ENCODE results near the gene LRRN3. TPM values are rescaled to one million over a fixed set of nuclear protein-coding genes. Genes with fewer than 3 reads are reported as not detected.
A peak's percentile ranks its signal among the peaks of the same experiment; 100 is the strongest.

LRRN3 gene
- total RNA-seq, 1 experiment from 2014 or later = not detected

- no peaks in the 10 kb centered on the region for H3K27me3 Mint-ChIP-seq (ENCODE audit: insufficient read depth, unreplicated experiment)
- H3K4me1 Mint-ChIP-seq (ENCODE audit: insufficient read depth, unreplicated experiment) = peaks cover 7% of the 10 kb centered on the region
- no peak overlapping the region for H3K4me3 Mint-ChIP-seq (ENCODE audit: unreplicated experiment)
- BruUV-seq (replicated peaks) = no TSS peak
- H3K9me3 Mint-ChIP-seq (ENCODE audit: unreplicated experiment) = no peaks in the 10 kb centered on the region
- CTCF ChIA-PET = interaction anchor here (1.3 kb wide), 1 partner anchor 9 kb away, joined by 3 read pairs; no protein-coding TSS in a partner anchor
- intact Hi-C loops (cut with micrococcal nuclease) = no loop called here
- H3K36me3 Mint-ChIP-seq (ENCODE audit: insufficient read depth, unreplicated experiment) = peaks cover 3% of the 10 kb centered on the region
- POLR2A ChIA-PET = interaction anchor here (1.1 to 1.7 kb wide), 3 partner anchors 10 to 60 kb away, joined by 3 to 5 read pairs (median 3); no protein-coding TSS in a partner anchor
- H3K27ac Mint-ChIP-seq (ENCODE audit: low read depth, unreplicated experiment) = no peak overlapping the region
- TF ChIP-seq CTCF (IDR thresholded peaks at IDR 0.05; ENCODE audit: unreplicated experiment) = no peak
- DNase-seq (ENCODE audit: unreplicated experiment) = peak; percentile 49
Observed at GRCh38 chr7:111132833-111133232, 41.9 kb downstream of the LRRN3 start.

- CTCF ChIA-PET = interaction anchor here (0.6 to 0.9 kb wide), 4 partner anchors 11 to 593 kb away, joined by 3 to 5 read pairs (median 3); no protein-coding TSS in a partner anchor
- DNase-seq (ENCODE audit: unreplicated experiment) = peak; percentile 55
- peaks cover 4% of the 10 kb centered on the region for H3K36me3 Mint-ChIP-seq (ENCODE audit: insufficient read depth, unreplicated experiment)
- POLR2A ChIA-PET = interaction anchor here (0.6 kb wide), 1 partner anchor 175 kb away, joined by 3 read pairs; no protein-coding TSS in a partner anchor
- no peak for TF ChIP-seq CTCF (IDR thresholded peaks at IDR 0.05; ENCODE audit: unreplicated experiment)
- intact Hi-C loops (cut with micrococcal nuclease) = no loop called here
- H3K4me3 Mint-ChIP-seq (ENCODE audit: unreplicated experiment) = no peak overlapping the region
- no peaks in the 10 kb centered on the region for H3K27me3 Mint-ChIP-seq (ENCODE audit: insufficient read depth, unreplicated experiment)
- peak overlapping the region; percentile 50 for H3K27ac Mint-ChIP-seq (ENCODE audit: low read depth, unreplicated experiment)
- H3K4me1 Mint-ChIP-seq (ENCODE audit: insufficient read depth, unreplicated experiment) = peaks cover 13% of the 10 kb centered on the region
- H3K9me3 Mint-ChIP-seq (ENCODE audit: unreplicated experiment) = no peaks in the 10 kb centered on the region
- no TSS peak for BruUV-seq (replicated peaks)
Observed at GRCh38 chr7:111137296-111138192, 46.6 kb downstream of the LRRN3 start.

GRCh38 chr7:111138193-111138569 lies 47.3 kb downstream of the LRRN3 start:
- peak; percentile 57 for DNase-seq (ENCODE audit: unreplicated experiment)
- peak overlapping the region; percentile 50 for H3K27ac Mint-ChIP-seq (ENCODE audit: low read depth, unreplicated experiment)

More at GRCh38 chr7:111138193-111138569, 47.3 kb downstream of the LRRN3 start:
- Mint-ChIP-seq H3K4me3 (ENCODE audit: unreplicated experiment) (no peak overlapping the region), H3K27me3 (ENCODE audit: insufficient read depth, unreplicated experiment) (no peaks in the 10 kb centered on the region), H3K9me3 (ENCODE audit: unreplicated experiment) (no peaks in the 10 kb centered on the region), H3K4me1 (ENCODE audit: insufficient read depth, unreplicated experiment) (peaks cover 7% of the 10 kb centered on the region), H3K36me3 (ENCODE audit: insufficient read depth, unreplicated experiment) (peaks cover 4% of the 10 kb centered on the region)
- ChIA-PET POLR2A (interaction anchor here (0.6 kb wide), 1 partner anchor 174 kb away, joined by 3 read pairs; no protein-coding TSS in a partner anchor), CTCF (interaction anchor here (0.6 to 0.9 kb wide), 3 partner anchors 12 to 1342 kb away, joined by 3 read pairs; partner anchors contain the start of gene LRRN3)
- intact Hi-C loops (cut with micrococcal nuclease) = no loop called here
- no peak for TF ChIP-seq CTCF (IDR thresholded peaks at IDR 0.05; ENCODE audit: unreplicated experiment)
- BruUV-seq (replicated peaks) = no TSS peak

Data from MCF 10A (cell line).